Stimulated activated CD8-positive, alpha-beta memory T cell treated with anti-CD3 and anti-CD28 coated beads, Interleukin-12 subunit alpha, Interleukin-12 subunit beta, amount 100 ng/mL, for 24 hours (primary cell): ENCODE measurements around the gene LASP1NB.

Experiments
- DNase-seq: peaks from one replicate; pipeline ENCODE4 v3.0.0-alpha.2; 2020; ENCODE audit errors: extremely low read depth

The LASP1NB gene

DNA sequence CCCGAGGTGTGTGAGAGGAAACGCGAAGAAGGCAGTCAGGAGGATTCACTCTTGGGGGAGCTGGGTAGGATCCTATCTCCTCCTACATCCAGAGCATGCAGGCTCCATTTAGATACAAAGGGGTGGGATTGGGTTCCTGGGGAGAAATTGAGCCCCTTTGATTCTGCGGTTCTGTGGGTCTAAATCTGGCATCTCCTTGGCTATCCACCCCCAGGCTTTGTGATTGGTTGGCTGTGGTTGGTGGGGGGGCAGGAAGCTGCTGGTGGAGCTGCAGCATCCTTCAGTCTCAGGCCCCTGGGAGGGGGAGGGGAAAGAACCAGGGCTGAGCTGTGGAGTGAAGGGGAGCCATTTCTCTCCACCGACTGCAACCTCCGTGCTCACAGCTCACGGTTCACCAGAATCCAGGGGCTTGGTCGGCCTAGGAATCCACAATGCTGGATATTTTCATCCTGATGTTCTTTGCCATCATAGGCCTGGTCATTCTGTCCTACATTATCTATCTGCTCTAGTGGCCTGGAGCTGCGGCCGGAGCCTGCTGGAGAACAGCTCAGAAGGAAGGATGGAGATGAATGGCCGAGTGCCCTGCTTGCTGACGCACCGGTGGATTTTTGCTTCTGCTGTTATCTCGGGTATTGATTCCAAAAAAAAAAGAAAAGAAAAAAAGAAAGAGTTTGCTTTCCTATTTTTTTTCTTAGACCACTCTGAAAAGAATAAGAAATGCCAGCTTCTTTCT, at the start of gene LASP1NB:
LASP1NB (plus strand) TSS at position 352 of the 733 bp plus-strand sequence.
- no peak for DNase-seq

GRCh38 chr17:38877130-38877851, 48.1 kb upstream of the LASP1NB start:
- DNase-seq: no peak

- no peak for DNase-seq
These were observed 45.3 kb upstream of the LASP1NB start for GRCh38 chr17:38879878-38880665.

GRCh38 chr17:38881600-38882191, 43.7 kb upstream of the LASP1NB start:
- DNase-seq: no peak

DNA sequence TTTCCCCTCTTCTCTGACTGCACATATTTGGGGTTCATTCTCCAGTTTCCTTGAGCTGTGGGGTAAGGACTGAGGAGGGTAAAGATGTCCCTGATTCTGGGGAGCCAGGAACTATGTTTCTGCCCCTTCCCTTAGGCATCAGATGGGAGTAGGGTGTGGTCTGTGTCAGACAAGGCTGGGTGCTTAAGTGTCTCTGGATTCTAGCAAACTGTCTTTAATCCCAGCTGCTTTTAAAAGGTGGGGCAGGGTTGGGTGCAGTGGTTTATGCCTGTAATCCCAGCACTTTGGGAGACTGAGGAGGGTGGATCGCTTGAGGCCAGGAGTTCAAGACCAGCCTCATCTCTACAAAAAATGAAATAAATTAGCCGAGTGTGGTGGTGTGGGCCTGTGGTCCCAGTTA, 42.5 kb upstream of the LASP1NB start:
- no peak for DNase-seq

GRCh38 chr17:38883592-38884526, 41.6 kb upstream of the LASP1NB start:
- no peak for DNase-seq

GRCh38 chr17:38885044-38885727, 40.2 kb upstream of the LASP1NB start:
- DNase-seq: no peak

DNA sequence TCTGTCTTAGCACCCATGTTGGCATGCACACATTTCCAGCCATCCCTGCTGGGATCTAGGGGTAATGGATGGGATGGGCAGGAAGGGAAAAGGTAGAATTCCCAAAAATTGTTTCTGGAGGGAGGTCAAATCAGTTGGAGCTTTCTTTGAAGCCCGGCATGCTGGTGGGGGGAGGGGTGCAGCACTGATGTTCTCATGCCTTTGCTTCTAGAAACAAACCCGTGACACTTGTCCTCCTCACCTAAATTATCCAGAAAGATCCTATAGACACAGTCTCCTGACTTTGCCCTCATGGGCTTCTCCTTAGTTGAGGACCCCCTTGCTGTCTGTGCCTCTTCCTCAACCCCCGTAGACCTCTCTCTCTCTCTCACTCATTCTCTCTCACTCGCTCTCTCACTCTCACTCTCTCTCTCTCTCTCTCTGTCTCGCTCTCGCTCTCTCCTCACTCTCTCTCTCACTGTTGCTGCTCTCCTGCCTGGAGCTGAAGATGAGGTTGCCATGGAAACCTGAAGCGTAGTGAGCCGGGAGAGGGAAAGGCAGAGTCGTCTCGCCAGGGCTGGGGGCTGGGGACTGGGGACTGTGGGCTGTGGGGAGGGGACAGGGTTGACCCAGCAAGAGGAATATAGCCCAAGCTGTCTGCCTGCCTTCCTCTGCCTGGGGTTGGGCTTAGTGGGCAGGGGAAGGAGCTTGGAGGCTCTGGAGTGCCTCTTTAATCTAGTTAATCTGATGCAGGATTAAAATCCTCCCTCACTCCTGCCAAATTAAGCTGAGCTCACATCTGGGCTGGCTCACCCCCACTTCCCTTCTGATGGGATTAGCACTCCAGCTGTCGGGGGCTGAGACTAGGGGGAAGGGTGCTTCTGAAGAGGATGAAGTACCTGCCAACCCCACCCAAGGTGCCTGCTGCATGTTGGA, 39.4 kb upstream of the LASP1NB start:
- no peak for DNase-seq

DNA sequence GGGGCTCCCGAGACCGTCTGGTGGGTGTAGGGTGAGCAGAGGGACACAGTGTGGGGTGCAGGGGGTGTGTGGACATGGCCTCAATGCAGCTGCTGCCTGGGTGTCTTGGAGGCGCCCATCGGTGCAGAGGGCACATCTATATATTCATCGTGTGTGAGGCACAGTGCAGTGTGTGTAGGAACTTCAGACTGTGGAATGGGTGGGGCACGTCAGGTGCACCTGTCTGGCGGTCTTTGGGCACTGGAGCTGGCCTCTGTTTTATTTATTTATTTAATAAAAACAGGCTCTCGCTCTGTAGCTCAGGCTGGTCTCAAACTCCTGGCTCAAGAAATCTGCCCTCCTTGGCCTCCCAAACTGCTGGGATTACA, 38.8 kb upstream of the LASP1NB start:
- no peak for DNase-seq

GRCh38 chr17:38888842-38889241, 36.6 kb upstream of the LASP1NB start:
- no peak for DNase-seq

DNA sequence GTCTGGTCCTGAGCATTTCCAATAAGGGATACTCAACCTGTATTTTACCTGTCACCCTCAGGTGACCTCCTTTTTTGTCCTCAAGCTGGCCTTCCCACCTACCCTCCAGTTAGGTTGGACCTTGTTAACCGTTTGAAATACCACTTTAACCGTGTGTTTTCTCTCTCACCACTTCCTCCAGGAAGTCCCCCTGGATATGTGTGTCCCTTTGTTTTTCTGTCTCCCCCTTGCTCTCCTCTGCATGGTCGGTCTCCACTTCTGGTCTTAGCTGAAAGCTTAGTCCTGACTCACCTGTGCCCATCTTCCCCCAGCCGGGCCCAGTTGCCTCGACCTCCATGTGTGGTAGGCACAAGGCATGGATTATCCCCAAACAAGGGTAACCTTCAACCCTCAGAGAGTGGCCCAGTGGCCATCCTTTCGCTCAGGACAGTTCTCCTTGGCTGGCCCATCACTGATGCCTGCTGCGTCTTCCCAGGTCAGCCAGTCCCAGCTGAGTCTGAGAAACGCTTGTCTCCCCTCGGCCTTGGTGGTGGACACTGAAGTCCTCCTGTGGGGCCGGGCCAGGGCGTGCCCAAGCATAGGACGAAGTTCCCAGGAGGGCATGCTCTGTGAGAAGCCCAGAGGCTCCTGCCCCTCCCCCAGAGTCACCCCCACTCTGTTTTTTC, 35.5 kb upstream of the LASP1NB start:
- no peak for DNase-seq

- DNase-seq: no peak
These were observed 35.0 kb upstream of the LASP1NB start for GRCh38 chr17:38890410-38890746.

DNA sequence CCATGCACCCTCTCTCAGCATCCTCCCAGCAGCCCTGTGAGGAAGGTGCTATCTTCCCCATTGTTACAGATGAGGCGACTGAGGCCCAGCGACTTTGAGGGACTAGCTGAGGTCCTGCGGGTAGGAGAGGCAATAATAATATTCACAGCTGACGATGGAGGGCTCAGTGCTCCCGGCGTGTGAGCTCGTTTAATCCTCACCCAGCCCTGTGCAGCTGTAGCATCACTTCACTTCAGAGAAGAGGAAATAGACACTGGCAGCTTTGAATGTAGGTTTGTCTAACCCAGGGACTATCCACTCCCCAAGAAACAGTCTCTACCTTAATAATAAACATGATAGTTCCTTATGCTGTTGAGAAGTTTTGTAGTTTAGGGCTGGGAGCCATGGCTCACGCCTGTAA, 34.0 kb upstream of the LASP1NB start:
- DNase-seq: no peak

- no peak for DNase-seq
These were observed 33.3 kb upstream of the LASP1NB start for GRCh38 chr17:38892083-38892482.

- DNase-seq: no peak
These were observed 32.8 kb upstream of the LASP1NB start for GRCh38 chr17:38892620-38893019.

DNA sequence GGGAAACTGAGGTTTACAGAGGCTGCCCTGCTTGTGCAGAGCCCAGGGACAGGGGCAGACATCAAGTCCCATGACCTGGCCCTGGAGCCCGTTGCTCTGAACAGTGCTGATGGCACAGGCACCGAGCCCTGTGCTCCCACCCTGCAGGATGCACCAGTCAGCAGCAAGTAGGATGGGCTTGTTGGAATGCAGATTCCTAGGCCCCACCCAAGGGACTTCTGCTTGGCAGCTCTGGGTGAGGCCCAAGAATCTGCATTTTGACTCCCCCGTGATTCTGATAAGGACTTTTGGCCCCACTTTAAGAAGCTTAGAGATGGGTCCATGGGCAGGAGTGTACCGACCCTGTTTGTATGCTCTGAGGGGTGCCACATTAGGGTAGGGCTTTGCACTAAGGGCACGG, 32.3 kb upstream of the LASP1NB start:
- DNase-seq: no peak

DNA sequence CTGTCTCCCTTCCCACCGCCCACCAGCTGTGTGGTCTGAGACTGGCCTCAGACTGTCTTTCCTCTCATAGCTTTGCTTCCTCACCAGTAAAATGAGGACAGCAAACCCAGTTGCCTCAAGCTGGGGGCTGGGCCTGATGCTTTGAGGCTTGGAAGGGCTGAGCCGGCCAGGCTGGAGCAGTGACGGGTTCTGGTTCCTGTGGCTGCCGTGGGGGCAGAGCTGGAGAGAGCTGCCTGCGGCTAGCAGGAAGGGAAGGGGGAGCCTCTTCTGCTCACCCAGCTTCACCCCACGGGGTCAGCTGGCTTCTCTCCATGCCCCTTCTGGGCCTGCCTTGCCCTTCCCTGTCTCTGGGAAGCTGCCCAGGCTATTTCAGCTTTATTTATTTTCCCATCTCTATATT, 31.8 kb upstream of the LASP1NB start:
- no peak for DNase-seq

- no peak for DNase-seq
These were observed 31.1 kb upstream of the LASP1NB start for GRCh38 chr17:38894276-38894675.

GRCh38 chr17:38896346-38896954, 29.0 kb upstream of the LASP1NB start:
- DNase-seq: no peak
